ENCODE results near the gene C1orf87.

C1orf87 gene, protein sequence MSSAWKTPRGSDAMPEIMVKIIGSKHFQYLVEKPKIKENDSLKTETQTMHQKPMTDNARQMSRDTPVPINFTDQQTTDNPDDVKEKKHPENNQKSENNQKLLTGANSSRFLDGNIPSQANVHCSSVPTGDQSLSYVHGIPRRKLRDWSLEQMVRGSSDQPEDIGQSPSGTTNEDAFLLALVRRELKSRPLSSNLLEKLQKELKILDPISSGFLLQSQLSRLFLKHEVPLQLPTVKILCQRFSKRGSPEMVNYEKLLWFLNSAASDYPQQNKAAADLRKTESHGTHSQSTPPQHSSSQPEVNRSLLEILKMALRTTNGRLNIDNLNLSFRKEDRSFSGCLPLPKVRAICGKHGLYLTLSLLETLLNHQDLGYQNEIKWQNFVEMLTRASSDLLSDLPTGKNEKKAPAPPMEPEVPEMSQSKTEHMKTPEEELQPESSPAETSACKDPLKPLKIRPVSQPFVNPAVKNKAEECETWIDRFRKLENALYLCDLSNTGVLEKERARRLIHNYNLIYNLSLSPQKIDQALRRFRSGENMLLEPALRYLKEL

DNA sequence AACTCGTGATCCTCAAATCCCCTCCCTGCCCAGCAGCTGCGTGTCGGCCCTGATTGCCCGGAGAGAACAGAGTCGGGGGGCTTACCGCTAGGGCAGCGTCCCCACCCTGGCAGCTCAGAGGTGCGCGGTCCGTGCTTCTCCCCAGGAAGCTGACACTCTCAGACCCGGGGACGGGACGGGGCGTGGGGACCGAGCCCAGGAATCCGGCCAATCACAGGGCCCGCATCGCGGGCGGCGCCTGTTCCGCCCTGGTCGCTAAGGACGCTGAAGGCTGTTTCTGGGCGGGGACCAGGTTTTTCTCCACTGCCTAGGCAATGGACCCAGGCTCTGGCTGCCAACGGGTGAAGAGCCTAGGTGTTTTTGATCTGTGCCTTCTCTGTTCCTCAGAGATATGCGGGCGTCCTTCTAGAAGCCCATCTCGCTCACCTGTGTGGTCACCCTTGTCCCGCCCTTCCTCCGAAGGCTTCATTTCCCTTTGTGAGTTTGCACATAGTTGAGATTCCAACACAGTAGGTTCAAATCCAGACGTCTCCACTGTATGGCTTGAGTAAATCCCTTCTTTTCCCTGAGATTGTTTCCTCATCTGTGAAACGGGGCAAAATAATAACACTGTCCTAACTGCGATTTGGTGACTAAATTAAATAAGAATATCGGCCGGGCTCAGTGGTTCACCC lies at the start of gene C1orf87:
TSS of gene C1orf87 (minus strand) at position 166 of the 674 bp plus-strand sequence. CDS start 1,127 bp downstream, outside the sequence.
- DNase-seq: no peak

DNA sequence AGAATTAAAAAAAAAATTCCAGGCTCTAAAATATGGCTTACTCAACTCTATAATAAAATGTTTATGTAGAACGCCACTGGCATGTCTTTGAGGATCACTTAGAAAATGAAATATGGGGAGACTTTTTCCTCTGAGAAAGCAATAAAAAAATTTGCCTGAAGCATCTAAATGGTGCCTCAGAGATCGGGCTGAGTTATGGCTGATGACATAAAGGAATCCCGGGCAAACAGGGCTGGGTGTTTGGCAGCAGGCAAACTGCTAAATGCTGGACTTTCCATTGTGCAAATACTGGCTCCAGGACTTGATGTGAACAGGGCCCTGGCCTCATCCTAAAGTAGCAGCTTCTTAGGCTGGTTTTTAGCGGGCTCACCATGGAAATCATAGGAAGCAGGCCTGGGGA lies 44.5 kb upstream of the C1orf87 start:
- no peak for DNase-seq

DNA sequence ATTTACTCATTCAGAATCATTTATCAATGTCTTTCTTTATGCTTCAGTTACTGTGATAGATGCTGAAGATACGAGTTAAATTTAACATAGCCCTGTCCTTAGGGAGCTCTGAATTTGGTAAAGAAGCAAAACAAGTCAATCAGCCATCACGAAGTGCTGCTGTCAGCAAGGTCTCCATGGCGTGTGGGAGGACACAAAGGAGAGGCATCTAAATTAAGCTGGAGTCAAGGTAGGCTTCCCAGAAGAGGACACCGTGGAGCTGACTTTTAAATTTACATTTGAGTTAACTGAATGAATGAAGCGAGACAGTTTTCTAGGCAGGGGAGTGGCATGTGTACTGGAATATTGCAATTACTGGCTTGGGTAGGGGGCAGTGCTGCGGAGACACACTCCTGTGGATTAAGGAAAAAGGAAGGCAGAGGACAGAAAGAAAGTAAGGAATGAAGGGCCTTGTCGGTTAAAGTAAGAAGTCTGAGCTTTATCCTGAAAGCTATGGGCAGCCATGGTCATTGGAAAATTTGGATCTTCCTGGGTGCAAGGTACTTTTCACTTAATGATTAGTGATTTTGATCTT lies 41.3 kb upstream of the C1orf87 start:
- no peak for DNase-seq

DNA sequence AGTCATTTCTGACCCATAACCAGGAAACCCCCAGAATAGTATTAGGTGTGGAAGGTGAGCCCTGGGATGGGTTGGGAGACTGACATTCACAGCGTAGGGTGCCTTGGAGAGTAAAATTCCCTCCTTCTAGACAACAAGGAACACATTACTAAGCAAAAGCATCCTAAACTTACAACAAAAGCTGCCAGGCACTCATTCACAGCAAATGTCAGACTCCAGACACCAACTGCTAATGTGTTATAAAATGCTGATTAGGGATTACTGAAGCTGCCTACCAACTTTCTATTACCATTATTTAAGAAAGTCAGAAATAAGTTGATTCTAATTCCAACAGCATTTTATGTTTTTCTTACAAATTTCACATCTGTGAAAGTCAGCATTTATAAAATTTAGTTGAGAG lies 40.0 kb upstream of the C1orf87 start:
- no peak for DNase-seq

DNA sequence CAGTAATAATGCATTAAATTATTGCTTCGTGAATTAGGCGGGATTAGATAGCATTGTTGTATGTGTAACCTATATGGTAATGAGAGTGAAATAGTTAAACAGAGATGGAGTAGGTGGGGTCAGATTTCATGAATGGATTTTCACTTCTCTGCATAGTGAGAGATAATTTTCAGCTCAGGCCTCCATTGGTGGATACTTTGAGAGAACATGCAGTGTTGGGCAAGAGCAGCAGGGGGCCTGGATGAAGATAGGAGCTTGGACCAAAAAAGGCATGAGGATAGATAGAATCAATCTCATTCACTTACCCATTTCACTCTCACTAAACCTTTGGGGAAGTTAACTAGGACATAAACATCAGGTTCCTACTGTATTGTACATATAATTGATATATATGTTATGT lies 39.5 kb upstream of the C1orf87 start:
- no peak for DNase-seq

DNA sequence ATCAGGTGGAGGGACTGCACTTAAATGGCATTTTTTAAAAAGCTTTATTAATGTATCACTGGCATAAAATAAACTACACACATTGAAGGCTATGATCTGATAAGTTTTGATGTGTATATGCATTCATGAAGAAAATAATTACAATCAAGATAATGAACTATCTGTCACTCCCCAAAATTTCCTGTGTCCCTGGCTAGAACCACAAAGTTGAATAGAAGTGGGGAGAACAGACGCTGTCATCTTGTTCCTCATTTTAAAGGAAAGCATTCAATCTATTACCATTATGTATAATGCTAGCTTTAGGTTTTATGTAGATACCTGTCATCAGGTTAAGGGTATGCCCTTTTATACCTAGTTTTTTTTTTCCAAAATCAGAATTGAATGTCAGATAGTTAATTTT lies 38.1 kb upstream of the C1orf87 start:
- no peak for DNase-seq

DNA sequence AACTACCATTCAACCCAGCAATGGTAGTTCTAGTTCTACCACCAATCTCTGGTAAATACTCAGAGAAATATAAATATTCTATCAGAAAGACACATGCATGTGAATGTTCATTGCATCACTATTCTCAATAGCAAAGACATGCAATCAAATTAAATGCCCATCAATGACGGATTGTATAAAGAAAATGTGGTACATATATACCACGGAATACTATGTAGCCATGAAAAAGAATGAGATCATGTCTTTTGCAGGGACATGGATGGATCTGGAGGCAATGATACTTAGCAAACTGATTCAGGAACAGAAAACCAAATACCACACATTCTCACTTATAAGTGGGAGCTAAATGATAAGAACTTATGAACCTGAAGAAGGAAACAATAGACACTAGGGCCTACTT lies 37.5 kb upstream of the C1orf87 start:
- no peak for DNase-seq

DNA sequence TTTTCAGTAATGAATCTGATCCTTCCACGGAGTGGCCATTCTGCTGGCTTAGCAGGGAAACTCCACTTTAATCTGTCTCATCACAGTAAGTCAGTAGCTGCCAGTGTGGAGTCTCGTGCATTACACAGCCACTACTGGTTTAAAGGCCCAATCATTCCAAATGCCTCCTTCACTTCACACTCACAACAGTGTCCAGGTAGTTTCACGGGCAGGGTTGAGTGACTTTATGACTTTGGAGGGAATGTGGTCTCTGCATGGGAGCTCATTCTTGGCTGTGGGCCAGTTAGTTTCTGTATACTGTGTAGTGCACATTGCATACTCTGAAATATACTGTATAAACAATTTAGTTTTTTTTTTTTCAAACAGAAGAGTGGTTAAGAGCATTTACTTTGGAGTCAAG lies 34.6 kb upstream of the C1orf87 start:
- no peak for DNase-seq

DNA sequence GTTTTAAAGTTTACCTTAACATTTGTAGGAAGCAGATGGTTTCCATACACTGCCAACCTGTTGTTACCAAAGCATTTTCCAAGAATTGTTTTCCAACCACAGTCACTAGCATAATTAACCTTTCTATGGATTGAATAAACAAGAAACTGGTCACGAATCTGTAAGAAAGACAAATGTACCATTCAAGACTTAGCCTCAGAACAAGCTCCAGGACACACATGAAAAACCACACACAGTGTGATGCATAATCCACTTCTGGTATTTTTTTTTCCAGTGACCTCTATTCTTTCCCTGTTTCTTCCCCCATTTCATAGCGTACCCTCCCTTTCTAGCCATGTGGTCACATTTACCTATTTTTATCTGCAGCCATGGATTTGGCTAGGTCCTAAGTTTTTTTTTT lies 29.6 kb upstream of the C1orf87 start:
- no peak for DNase-seq

DNA sequence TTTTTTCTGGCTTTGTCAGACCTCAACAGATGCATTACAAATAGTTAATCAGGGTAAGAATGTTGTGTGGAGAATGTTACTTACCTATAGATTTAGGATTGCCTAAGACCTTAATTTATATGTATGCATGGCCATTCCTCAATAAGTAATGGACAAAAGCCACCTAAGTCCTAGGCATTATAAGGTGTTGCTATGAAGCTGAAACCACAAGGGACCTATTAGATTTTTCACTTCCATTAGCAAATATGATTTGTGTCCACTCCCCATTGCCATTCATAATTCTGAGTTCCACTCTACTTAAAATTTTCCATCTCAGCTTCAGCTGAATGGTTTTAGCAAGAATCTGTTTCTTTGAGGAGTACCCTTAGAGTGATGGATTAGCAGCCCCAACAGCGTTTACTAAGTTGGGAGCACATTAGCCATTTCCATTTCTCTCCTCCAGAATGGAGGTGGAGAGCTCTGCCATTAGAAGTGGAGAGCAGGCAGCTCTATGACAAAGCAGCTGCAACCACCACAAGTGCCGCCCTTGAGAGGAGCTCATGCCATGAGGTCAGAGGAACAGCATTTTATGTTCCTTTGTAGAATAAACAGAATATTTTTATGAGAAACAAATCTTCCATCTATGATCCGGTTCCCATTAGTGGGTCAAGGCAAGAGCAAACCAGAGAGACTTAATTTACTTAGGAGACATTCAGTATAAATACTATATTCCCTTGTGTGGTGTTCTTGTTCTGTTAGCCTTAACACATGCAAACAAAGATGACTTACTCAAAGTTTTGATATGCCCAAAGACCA lies 28.9 kb upstream of the C1orf87 start:
- DNase-seq: no peak

DNA sequence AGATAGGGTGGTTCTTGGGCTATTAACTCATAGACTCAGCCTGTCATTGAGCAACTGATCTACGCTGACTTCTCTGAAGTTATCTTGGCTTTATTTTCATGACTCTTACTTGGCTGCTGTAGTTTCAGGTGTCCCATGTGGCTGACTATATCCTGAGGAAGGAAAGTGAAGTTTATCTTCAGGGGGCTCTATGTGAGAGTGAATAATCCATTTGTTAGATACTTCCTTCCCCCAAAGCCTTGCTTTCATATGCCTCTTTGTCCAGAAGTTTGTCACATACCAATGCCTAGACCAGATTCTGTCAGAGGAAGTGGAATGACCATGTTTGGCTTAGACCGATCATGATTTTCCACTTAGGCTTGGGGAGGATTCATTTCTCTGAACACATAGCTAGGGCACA lies 27.9 kb upstream of the C1orf87 start:
- no peak for DNase-seq

DNA sequence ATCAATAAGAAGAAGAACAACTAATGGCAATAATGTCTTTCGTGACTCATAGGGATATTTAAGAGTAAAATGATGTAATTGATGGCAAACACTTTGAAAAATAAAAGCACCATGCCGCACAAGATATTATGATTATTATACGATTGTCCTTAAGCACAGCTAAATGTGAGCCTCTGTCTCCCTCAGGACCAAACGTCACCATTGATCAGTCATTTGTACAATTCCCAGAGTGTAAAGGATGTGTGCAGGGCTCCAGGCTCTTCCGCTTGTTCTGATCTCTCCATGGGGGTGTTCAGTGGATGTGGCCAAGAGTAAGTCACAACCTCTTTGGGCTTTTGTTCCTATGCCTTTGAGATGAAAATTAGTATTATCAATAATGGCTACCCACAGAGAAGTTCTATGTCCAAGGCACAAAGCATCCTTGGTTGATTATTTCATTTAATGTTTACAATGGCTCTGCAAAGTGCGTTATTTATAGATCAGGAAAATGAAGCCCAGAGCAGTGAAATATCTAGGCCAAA lies 17.7 kb upstream of the C1orf87 start:
- DNase-seq: no peak

DNA sequence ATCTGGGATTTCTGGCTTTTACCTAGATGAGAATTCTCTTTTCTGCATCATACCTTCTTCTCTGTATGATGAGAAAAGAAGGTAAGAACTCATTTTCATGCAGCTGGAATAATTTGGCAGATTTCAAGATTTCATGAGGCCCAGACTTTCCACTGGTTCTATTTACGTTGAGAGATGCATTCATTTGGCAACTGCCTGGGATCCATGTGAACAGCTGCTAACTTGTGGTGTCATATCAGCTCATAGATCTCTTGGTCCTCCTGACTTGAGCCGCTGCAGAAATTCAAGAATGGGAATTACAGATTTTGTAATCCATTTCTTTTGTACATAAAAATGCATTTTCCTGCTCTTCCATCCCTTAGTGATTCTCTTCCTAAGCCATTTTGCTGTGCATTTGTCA lies 17.1 kb upstream of the C1orf87 start:
- no peak for DNase-seq

DNA sequence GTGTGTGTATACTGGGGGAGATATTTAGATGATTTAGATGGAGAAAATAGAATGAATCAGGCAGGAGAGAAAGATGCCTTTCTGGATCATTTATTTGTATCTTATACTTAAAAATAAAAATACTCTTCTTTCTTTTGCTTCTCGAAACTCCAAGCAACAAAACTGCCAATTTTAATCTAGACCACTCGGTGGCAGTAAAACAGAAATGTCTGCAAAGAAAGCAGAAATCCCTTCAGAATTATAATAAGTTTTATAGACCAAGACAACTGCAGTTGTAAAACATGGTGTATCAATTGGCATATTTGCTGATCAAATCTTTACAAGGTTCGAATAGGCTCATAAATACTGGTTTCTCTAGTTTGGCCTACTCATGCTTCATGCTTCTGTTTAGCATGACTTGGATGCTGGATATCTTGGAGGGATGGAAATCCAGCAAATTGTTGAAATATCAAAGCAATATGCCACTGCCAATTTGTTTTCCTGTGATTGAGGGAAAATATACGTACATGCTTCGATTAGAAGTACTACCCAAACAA lies 15.1 kb upstream of the C1orf87 start:
- peak in 1 of 2 experiments; percentile 14 for DNase-seq

DNA sequence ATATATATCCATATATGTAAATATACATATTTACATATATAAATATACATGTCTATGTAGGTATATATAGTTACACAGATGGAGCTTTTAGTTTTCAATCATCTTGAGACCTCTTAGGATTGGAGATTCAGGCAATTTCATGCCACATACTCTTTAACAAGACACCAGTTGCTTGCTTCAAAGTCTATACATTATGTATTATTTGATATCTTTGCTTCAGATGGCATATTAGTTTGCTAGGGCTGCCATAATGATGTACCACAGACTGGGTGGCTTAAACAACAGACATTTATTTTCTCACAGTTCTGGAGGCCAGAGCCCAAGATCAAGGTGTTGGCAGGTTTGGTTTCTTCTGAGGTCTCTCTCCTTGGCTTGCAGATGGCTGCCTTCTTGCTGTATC lies 14.1 kb upstream of the C1orf87 start:
- DNase-seq: no peak

DNA sequence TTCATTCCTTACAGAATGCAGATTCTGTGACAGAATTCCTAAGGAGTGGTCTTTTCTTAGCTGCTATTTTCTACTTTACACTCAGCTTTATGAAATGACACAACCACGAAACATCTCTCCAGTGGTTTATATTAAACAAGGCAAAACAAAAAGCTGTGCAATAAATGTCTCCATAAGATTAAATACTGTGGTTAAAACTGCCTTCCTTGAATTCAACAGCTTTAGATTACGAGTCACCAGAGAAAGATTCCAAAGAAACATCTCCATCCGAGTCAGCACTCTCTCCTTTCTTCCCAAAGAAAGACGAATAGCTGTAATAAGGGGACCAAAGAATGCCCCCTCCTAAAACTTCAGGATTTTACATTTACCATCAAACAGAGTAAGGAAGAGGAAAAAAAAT lies 4.6 kb upstream of the C1orf87 start:
- DNase-seq: no peak

DNA sequence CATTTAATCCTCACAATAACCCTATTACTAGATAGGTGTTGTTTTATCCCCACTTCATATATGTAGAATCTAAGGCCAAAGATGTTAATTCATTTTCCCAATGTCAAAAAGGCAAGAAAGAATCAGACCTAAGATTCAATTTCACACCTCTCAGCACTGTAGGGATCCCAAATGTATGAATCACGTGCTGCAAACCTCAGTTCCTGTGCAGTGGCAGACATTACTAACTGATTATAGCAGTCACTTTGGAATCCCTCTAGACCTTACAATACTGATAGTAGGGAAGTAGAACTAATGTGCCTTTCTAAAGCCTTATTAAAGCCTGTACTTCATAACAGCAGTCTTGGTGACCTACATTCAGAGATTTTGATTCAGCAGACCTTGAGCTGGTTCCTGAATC lies 2.3 kb downstream of the C1orf87 start:
- no peak for DNase-seq

DNA sequence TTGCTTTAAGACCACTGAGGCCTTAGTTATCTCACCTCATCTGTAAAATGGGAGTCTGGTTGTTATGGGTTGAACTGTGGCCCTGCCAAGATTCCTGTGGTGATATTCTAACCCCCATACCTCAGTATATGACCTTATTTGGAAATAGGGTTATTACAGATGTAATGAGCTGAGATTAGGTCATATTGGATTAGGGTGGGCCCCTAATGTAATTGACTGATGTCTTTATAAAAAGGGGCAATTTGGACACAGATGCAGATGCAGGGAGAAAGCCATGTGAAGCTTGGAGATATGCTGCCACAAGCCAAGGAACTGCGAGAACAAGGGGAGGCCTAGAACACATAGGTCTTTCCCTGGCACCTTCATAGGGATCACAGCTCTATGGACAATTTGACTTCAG lies 3.9 kb downstream of the C1orf87 start:
- DNase-seq: no peak

DNA sequence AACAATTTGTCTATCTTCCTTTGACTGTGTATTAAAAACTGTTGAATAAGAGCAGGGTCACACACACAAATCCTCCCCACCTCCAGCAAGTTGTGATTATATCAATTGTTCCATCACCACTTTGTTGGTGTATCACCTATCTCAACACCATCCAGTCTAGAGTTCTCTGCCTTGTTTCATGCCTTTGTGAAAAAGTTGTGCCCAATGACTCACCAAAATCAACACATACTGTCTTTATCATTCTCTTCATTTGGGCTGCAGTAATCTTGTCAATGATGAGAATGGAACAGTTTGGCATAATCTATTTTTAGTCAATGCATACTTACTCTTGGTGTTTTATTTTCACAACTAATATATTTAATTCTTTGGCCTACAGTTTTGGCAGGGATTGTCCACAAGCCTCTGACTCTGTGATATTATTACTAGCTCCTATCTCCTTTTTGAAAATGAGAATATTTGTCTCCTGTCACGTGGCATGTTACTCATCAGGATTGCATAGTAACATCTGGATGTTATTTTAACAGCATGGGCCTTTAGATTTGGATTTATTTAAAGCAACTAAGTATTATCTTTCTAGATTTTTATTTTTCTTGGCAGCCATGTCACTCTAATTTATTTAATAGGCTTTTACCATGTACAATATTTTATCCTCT lies 5.1 kb downstream of the C1orf87 start:
- DNase-seq: no peak

DNA sequence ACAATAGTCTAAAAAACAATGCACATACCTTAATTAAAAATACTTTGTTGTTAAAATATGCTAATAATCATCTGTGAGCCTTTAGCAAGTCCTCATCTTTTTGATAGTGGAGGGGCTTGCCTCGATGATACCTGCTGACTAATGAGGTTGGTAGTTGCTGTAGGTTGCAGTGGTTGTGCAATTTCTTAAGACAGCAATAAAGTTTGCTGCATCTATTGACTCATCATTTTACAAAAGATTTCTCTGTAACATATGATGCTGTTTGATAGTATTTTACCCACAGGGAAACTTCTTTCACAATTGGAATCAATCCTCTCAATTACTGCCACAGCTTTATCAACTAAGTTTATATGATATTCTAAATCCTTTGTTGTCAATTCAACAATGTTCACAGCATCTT lies 7.6 kb downstream of the C1orf87 start:
- DNase-seq: no peak

DNA sequence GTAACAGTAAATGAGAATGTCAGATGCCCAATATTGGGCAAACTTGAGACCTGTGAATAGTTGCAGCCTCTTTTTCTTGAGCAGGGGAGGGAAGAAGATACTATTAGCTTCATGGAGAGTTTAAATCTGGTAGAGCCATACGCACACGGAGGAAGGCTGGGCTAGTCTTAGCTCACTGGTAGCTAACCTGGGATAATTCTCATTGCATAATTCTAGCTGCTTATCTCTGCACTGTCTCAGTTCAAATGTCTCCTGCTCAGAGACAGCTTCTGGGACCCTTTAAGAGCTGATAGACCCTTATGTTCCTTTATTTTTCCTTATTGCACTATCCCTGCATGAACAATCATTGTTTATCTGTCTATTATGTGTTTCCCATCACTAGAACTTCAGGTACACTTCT lies 8.4 kb downstream of the C1orf87 start:
- no peak for DNase-seq

DNA sequence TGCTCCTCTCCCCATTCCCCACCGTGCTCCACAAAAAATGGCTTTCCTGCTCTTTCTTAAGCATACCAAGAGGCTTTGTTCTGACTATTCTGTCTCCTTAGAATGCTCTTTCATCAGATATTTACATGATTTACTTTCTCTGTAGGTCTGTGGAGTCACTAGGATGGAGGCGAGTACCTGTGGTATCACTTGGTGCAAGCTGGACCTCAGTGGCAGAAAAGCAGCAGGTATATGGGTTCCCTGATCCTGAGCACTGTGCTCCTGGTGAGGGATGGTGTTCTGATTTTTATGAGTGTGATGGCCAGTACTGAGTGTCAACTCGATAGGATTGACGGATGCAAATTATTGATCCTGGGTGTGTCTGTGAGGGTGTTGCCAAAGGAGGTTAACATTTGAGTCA lies 10.0 kb downstream of the C1orf87 start:
- DNase-seq: no peak

Measured in NCI-H524 (cell line).